Fibroblast of pulmonary artery (primary cell): ENCODE data around the gene ADAMTS8.

Experiments used
- DNase-seq: peaks from one replicate; pipeline ENCODE4 v3.0.0-alpha.2; 2010; ENCODE audit warnings: low read depth
- H3K4me3 ChIP-seq: replicated peaks from 2 replicates; pipeline ENCODE4 v1.5.1; 2011; ENCODE audit warnings: low read depth, mild to moderate bottlenecking, control low read depth, low read length, moderate library complexity
- TF ChIP-seq, protein P1 (sequence below): IDR thresholded peaks from 2 replicates; pipeline ENCODE4 v1.5.1; 2011; ENCODE audit warnings: mild to moderate bottlenecking, control low read depth, low read length, inconsistent platforms; ENCODE audit errors: missing control alignments

The ADAMTS8 gene

DNA sequence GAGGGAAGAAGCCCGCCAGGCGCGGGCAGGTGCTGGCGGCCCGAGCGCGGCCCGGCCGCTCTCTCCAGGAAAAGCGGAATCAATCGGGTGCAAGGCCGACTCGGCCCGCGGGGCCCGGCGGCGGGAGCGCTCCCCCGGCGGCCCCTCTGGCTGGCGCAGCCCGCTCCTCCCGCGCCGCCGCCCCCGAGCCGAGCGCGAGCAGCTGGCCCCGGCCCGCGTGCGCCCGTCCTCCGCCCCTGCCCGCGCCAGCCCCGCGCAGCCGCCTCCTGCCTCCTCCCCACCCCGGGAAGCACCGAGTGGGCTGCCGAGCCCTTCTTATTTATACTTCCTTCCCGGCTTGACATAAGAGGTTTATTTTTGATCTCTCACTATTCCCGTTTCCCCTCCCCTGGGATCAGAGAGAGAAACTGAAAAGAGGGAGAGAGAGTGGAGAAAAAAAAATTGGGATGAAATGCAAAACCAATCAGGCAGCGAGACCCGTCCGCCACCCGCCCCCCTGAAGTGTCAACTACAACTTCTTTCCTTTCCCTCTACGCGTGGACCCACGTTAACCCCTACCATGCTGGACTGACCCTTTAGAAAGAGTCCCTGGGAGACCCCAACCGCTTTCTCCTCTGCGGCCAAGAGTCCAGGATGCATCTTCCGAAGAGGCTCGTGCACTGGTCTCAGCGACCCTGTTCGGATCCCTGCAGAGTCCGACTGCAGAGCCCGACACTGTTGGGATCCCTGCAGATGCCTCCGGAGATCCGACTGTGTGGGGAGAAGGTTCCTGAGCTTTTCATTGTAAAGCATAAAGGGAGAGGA is at the start of gene ADAMTS8:
Gene ADAMTS8, minus strand, starts transcription at position 294 of the 804 bp plus-strand sequence. CDS start 323 bp downstream, outside the sequence.
- no peak for DNase-seq
- TF ChIP-seq, protein P1, sequence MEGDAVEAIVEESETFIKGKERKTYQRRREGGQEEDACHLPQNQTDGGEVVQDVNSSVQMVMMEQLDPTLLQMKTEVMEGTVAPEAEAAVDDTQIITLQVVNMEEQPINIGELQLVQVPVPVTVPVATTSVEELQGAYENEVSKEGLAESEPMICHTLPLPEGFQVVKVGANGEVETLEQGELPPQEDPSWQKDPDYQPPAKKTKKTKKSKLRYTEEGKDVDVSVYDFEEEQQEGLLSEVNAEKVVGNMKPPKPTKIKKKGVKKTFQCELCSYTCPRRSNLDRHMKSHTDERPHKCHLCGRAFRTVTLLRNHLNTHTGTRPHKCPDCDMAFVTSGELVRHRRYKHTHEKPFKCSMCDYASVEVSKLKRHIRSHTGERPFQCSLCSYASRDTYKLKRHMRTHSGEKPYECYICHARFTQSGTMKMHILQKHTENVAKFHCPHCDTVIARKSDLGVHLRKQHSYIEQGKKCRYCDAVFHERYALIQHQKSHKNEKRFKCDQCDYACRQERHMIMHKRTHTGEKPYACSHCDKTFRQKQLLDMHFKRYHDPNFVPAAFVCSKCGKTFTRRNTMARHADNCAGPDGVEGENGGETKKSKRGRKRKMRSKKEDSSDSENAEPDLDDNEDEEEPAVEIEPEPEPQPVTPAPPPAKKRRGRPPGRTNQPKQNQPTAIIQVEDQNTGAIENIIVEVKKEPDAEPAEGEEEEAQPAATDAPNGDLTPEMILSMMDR: no peak
- peak within 1 kb of the TSS; percentile 14 for H3K4me3 ChIP-seq

DNA sequence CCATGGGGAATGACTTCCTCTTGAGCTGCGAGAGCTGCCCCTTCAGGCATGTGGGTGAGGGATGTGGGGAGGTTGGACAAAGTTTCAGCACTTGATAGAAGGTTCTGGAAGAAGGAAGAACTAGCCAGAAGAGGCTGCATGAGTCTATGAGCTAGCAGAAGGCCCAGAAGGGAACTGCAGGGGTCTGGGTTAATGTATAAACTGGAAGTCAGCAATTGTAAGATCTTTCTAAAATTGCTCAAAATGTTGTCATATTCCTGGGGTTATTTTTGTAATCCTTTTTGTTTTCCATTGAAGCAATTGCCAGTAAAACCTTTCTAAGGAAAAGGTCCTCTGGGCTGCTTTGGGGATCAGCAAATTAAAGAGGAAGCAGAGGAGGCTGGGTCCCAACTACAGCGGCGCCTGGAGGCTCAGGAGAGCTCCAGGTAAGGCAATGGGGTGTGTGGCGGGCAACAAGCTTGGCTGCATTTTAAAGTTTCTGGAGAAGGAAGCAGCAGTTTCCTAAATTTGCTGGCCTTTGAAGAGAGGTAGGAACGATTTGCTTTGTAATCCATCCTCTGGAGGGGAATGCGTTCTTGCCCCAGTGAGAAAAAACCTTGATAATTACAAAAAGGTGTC is 49.3 kb upstream of the ADAMTS8 start:
- no peak overlapping the region for H3K4me3 ChIP-seq
- peak; percentile 38 for DNase-seq
- TF ChIP-seq, protein P1: no peak

DNA sequence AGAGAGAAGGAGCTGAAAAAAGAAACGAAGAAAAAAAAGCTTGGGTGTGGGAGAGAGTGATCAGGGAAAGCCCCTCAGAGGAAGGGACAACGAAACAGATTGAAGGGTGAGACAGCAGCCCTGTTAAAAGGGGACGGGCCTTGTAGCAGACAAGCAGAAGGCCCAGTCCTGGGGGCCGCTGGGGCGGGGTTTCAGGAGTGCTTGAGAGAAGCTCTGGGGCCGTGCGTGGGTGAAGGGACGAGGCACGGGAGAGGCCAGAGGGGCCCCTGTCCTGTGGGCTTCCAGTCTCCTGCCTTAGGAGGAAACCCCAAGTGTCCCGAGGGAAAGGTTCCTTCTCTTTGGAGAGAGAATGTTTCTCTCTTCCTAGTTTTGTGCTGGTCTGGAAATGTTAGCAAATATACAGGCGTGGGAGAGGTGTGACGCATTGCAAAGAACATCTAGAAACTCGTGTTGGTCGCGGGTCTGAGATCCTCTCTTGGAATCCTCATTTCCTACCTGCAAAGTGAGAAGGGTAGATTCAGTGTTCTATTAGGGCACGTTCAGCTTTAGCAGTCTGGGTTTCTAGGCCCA is 48.6 kb upstream of the ADAMTS8 start:
- no peak overlapping the region for H3K4me3 ChIP-seq
- TF ChIP-seq, protein P1: no peak

GRCh38 chr11:130476200-130476921 is 48.0 kb upstream of the ADAMTS8 start:
- no peak overlapping the region for H3K4me3 ChIP-seq
- DNase-seq: no peak
- TF ChIP-seq, protein P1: no peak

More for the DNA sequence above, 48.6 kb upstream of the ADAMTS8 start:
- no peak for DNase-seq

DNA sequence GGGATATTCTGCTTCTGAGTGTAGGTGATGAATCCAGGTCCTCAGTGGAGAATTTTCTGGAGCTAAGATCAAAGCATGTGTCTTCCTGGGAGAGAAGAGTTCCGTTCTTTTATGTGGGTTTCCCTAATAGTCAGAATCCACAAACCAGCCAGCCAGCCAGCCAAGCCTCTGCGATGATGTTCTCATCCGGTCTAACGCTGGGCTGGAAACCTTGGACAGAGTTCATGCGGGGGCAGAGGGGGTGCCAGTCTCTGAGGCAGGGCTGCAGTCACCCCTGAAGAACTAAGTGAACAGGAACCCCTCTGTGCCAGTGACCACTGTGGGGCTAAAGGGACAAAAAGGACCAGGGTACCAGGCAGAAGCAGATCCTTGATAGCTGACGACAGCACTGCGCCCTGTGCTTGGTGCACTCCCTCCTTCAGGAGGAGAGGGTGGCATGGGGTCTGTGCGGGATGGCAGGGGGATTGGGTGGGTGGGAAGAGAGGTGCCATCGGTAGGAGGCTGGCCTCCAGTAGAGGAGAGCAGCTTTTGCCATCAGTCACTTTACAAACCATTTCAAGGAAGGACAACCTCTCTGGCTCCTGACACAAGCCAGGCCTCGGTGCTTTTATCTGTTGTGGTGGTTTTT is 47.1 kb upstream of the ADAMTS8 start:
- TF ChIP-seq, protein P1: no peak
- no peak overlapping the region for H3K4me3 ChIP-seq
- DNase-seq: no peak

DNA sequence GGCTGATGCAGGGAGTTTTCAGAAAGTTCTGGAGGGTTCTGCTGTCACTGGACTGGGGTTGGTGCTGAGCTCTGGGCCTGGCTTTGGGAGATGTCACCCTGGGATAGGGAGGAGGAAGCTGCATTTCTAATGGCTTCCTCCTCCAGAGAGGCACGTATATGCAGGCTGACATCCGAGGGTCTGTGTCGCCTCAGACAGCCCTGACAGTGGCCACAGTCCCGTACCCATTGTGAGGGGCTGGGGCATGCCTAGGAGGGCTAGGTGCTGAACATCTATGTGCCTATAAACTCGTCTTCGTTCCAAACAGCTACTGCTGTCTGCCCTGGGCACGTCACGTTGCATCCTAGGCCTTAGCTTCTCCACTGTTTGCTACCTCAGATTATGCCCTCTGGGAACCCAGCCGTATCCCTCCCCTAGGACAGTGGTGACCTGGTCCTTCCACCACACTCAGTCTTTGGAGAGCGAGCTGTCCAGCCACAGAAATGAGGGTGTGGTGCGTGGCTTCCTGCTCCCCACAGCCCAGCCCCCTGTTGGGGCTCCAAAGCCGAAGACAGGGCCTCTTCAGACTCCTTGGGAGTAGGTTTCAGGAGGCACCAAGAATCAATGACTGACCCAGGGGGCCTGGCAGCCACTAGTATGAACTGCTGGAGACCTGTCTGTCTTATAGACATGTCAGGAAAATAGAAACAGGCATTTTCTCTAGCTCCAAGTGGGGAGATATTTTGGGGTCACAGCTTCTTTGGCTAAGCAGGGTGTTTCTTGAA is 46.4 kb upstream of the ADAMTS8 start:
- TF ChIP-seq, protein P1: no peak
- H3K4me3 ChIP-seq: no peak overlapping the region
- no peak for DNase-seq
